ENCODE results near the gene C9orf152.
"Not testable (repeated sequence)": the region's sequence is repeated elsewhere in the genome, so short reads cannot be mapped to it uniquely, and the experiment has no call there.

The C9orf152 gene

GRCh38 chr9:110214090-110214489, 6.1 kb upstream of the C9orf152 start:
- no peak for DNase-seq

- DNase-seq, result no peak
Measured at GRCh38 chr9:110213413-110214044, 5.6 kb upstream of the C9orf152 start.

- DNase-seq, result no peak
Measured at GRCh38 chr9:110207071-110207641, 803 bp downstream of the C9orf152 start.

DNA sequence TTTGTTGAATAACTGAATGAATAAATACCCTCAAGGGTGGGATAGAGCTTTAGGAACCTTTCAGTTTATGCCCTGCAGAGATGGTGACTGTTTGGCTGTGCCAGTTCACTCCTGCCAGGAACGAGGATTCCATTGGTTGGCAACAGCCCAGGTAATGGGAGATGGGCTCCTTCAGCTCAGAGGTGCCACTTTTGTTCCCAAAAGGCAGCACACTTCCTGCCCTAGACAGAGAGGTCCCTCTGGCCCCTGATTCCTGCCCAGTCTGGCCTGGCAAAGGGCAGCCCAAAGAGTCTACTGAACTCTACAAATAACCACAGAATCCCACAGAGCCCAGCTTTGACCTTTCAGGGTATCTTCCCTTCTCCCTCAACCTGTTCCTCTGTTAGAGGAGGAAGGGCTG, 1.6 kb downstream of the C9orf152 start:
- no peak for DNase-seq

- not testable (repeated sequence) for DNase-seq
Measured at GRCh38 chr9:110205612-110206011, 2.3 kb downstream of the C9orf152 start.

DNA sequence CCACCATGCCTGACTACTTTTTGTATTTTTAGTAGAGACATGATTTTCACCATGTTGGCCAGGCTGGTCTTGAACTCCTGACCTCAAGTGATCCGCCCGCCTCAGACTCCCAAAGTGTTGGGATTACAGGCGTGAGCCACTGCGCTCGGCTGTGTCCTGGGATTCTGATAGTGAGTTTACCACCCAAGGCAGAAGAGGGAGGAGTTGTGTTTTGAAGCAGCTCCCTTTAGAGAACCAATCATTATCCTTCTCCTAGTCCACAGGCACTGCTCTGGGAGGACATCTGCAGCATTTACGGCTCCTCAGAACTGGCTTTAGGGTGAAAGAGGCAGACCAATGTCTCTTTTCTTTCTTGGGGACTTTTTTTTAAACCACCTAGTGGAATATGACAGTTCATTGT, 5.7 kb downstream of the C9orf152 start:
- DNase-seq, result no peak

DNA sequence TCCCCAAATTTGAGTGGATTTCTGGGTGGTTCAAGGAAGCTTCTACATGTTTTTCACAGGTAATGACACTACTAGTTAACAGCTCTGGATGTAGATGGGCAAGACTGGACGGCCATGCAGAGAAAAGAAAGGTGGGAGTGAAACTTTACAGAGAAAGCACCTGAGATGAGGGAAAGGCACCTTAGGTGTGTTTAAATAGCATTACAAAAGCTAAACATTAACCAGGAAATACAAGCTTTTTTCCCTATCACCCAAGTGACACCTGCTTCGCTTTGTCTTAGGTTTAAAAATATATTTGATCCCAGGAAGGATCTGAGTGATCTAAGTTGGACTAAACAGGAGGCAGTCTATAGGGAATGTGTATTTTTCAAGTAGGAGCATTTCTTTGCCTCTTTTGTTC, 8.3 kb downstream of the C9orf152 start:
- DNase-seq, result no peak

- no peak for DNase-seq
Measured at GRCh38 chr9:110198357-110198756, 9.6 kb downstream of the C9orf152 start.

- no peak for DNase-seq
Measured at GRCh38 chr9:110197330-110198187, 10.4 kb downstream of the C9orf152 start.

GRCh38 chr9:110196084-110196499, 11.9 kb downstream of the C9orf152 start:
- not testable (repeated sequence) for DNase-seq

DNA sequence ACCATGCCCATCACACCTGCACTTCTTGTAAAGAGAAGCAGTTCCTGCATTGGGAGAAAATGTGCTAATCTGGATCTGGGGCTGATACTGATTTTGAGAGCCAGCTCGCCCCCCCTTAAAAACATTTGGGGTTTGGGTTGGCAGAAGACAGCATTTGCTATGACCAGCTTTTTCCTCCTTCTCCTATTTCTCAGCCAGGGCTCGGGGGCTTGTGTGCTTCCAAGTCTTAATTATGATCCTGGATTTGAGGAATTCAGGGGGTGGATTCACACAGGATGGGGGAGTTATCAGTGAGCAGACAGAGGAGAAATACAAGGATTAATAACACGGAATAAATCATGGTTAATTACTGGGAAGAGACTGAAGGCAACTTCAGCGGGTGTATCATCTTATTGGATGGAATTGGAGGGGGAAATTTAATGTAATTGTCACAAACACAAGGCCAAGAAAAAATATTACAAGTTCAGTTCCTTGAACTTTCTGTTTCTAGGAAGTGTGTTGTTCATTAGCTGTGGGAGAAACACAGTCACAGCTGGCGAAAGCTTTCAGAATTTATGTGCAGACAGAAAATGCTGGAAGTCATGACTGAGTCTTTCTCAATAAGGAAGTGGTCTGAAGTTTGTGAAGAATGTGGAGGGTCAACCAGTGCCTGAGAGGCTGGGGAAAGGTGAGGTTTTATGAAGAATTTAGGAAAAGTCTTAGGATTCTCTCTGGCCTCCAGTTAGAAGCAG, 15.3 kb downstream of the C9orf152 start:
- DNase-seq, result no peak

DNA sequence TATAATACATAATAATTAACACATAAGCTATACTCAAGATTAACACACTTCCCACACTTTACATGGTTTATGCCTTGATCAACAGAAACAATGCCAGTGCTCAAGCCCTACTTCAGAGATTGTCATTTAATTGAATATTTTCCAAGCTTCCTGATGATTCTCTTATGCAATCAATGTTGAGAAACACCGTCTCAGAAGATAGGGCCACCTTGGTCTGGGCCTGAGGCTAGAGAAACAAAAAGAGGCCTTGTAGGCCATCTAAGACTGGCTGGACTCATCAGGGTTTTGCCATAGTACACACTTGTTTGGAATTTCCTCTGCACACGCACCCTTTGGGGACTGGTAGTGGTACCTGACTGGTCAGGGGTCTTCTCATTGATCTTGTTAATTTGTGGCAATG, 16.3 kb downstream of the C9orf152 start:
- no peak for DNase-seq

- DNase-seq, result no peak
Measured at GRCh38 chr9:110189559-110190320, 18.2 kb downstream of the C9orf152 start.

DNA sequence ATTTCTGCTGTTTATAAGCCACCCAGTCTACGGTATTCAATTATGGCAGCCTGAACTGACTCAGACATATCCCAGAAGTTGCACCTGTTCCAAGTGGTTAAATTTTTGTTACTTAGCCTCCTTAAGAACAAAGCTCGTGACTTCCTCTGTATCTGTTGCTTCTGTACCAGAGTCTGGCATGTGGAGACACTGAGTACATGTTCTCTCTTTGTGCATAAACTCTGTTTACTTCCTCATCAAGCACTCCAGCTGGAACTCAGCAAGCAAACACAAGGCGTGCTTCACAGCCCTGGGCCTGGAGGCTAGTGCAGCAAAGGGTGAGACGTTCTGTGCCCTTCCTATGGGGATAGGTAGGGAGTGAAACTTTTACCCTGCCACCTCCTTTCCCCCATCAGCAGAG, 19.0 kb downstream of the C9orf152 start:
- no peak for DNase-seq

DNA sequence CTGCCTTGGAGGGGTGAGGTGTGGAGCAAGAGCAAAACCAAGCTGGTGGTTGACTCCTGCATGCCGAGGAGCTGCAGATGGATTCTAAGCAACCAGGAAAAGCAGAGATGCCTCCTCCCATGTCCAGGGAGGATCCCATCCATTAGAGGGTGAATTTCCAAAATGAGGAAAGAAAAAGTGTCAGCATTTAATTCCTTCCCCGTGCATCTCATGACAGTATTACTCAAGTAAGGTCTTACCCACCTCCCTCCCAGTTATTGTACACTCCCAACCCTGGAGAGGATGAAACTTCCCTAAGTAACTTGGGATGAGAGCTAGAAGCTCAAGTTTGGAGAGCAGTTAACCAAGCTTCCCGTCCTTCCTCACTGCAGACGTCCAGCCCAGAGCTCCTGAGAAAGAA, 19.9 kb downstream of the C9orf152 start:
- no peak for DNase-seq

DNA sequence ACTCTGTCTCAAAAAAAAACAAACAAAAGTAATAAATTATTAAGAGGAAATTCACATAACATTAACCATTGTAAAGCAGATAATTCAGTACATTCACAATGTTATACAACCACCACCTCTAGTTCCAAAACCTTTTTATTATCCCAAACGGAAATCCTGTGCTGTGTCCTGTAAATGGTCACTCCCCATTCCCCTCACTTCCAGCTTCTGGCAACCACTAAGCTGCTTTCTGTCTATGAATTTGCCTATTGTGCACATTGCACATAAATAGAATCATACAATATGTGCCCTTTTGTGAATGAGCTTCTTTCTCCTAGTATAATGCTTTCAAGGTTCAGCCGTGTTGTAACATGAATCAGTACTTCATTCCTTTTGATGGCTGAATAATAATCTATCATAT, 20.8 kb downstream of the C9orf152 start:
- no peak for DNase-seq

GRCh38 chr9:110186254-110186653, 21.7 kb downstream of the C9orf152 start:
- DNase-seq, result no peak

GRCh38 chr9:110185806-110186205, 22.2 kb downstream of the C9orf152 start:
- DNase-seq, result no peak

- peak; percentile 56 for DNase-seq
Measured at GRCh38 chr9:110183208-110184145, 24.5 kb downstream of the C9orf152 start.

GRCh38 chr9:110180511-110181434, 27.2 kb downstream of the C9orf152 start:
- DNase-seq, result no peak
